ENCODE measurements around the gene NOX5.

Gene NOX5

GRCh38 chr15:69034352-69034751 is 19.9 kb downstream of the NOX5 start:
- H2AFZ ChIP-seq (ENCODE audit: low read depth, low read length): no peak overlapping the region
- H3K27me3 ChIP-seq (ENCODE audit: insufficient read depth, low read length): peaks cover 14% of the 10 kb centered on the region
- H3K9me3 ChIP-seq (ENCODE audit: low read length): no peaks in the 10 kb centered on the region
- H3K36me3 ChIP-seq (ENCODE audit: insufficient read depth, low read length): no peaks in the 10 kb centered on the region
- no peaks in the 10 kb centered on the region for H3K4me1 ChIP-seq (ENCODE audit: insufficient read depth, low read length)
- H3K4me3 ChIP-seq (ENCODE audit: low read length): no peak overlapping the region

GRCh38 chr15:69035205-69035917 is 20.9 kb downstream of the NOX5 start:
- Histone ChIP-seq H2AFZ (ENCODE audit: low read depth, low read length) (no peak overlapping the region), H3K27me3 (ENCODE audit: insufficient read depth, low read length) (peaks cover 14% of the 10 kb centered on the region), H3K9me3 (ENCODE audit: low read length) (no peaks in the 10 kb centered on the region), H3K4me3 (ENCODE audit: low read length) (no peak overlapping the region), H3K4me1 (ENCODE audit: insufficient read depth, low read length) (no peaks in the 10 kb centered on the region), H3K36me3 (ENCODE audit: insufficient read depth, low read length) (no peaks in the 10 kb centered on the region)

DNA sequence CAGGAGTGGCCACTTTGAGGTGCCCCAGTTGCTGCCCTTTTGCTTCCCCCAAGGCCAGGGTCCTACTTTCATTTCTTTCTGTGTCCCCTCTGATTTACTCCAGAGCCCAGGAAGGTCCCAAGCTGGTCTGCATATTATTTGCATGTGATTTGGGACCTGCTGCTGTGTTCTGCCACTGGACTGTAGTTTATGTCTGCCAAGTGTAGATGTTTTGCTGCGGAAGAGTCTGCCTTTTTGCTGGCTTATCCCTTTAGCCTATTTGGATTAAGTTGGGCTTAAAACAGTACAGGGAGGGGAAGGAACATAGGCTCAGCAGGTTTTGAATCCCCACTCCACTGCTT is 21.4 kb downstream of the NOX5 start:
- no peak overlapping the region for H2AFZ ChIP-seq (ENCODE audit: low read depth, low read length)
- H3K4me1 ChIP-seq (ENCODE audit: insufficient read depth, low read length): no peaks in the 10 kb centered on the region
- no peaks in the 10 kb centered on the region for H3K36me3 ChIP-seq (ENCODE audit: insufficient read depth, low read length)
- no peaks in the 10 kb centered on the region for H3K9me3 ChIP-seq (ENCODE audit: low read length)
- H3K4me3 ChIP-seq (ENCODE audit: low read length): no peak overlapping the region
- H3K27me3 ChIP-seq (ENCODE audit: insufficient read depth, low read length): peaks cover 10% of the 10 kb centered on the region

- no peak overlapping the region for H2AFZ ChIP-seq (ENCODE audit: low read depth, low read length)
These were observed 22.3 kb downstream of the NOX5 start for GRCh38 chr15:69036826-69037225.

DNA sequence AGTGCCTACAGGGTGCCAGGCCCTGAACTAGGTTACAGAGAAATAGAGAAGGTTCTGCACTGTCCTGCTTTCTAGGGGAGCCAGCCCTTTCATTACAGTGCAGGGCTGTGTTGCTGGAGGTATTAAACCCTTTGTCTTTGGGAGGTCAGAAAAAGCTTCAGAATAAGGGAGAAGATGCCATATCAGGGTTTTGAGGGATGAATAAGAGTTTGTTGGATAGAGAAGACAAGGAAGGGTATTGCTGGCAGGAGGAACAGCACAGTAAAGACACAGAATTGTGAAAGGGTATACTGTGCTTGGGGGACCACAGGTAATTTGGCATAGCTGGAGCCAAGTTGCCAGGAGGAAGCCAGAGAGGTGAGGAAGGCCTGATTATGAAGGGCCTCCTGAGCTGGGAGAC is 23.0 kb downstream of the NOX5 start:
- no peaks in the 10 kb centered on the region for H3K36me3 ChIP-seq (ENCODE audit: insufficient read depth, low read length)
- H3K4me3 ChIP-seq (ENCODE audit: low read length): no peak overlapping the region
- no peak overlapping the region for H2AFZ ChIP-seq (ENCODE audit: low read depth, low read length)
- H3K4me1 ChIP-seq (ENCODE audit: insufficient read depth, low read length): no peaks in the 10 kb centered on the region
- H3K27me3 ChIP-seq (ENCODE audit: insufficient read depth, low read length): peaks cover 3% of the 10 kb centered on the region
- no peaks in the 10 kb centered on the region for H3K9me3 ChIP-seq (ENCODE audit: low read length)

More at GRCh38 chr15:69036826-69037225, 22.3 kb downstream of the NOX5 start:
- Histone ChIP-seq H3K4me3 (ENCODE audit: low read length) (no peak overlapping the region), H3K9me3 (ENCODE audit: low read length) (no peaks in the 10 kb centered on the region), H3K36me3 (ENCODE audit: insufficient read depth, low read length) (no peaks in the 10 kb centered on the region), H3K4me1 (ENCODE audit: insufficient read depth, low read length) (no peaks in the 10 kb centered on the region), H3K27me3 (ENCODE audit: insufficient read depth, low read length) (peaks cover 3% of the 10 kb centered on the region)

GRCh38 chr15:69037977-69038376 is 23.5 kb downstream of the NOX5 start:
- Histone ChIP-seq H3K36me3 (ENCODE audit: insufficient read depth, low read length) (no peaks in the 10 kb centered on the region), H2AFZ (ENCODE audit: low read depth, low read length) (no peak overlapping the region), H3K9me3 (ENCODE audit: low read length) (no peaks in the 10 kb centered on the region), H3K27me3 (ENCODE audit: insufficient read depth, low read length) (peaks cover 3% of the 10 kb centered on the region), H3K4me3 (ENCODE audit: low read length) (no peak overlapping the region), H3K4me1 (ENCODE audit: insufficient read depth, low read length) (no peaks in the 10 kb centered on the region)

GRCh38 chr15:69038508-69038907 is 24.0 kb downstream of the NOX5 start:
- Histone ChIP-seq H3K27me3 (ENCODE audit: insufficient read depth, low read length) (peaks cover 3% of the 10 kb centered on the region), H3K4me3 (ENCODE audit: low read length) (no peak overlapping the region), H3K36me3 (ENCODE audit: insufficient read depth, low read length) (no peaks in the 10 kb centered on the region), H2AFZ (ENCODE audit: low read depth, low read length) (no peak overlapping the region), H3K9me3 (ENCODE audit: low read length) (no peaks in the 10 kb centered on the region), H3K4me1 (ENCODE audit: insufficient read depth, low read length) (no peaks in the 10 kb centered on the region)

DNA sequence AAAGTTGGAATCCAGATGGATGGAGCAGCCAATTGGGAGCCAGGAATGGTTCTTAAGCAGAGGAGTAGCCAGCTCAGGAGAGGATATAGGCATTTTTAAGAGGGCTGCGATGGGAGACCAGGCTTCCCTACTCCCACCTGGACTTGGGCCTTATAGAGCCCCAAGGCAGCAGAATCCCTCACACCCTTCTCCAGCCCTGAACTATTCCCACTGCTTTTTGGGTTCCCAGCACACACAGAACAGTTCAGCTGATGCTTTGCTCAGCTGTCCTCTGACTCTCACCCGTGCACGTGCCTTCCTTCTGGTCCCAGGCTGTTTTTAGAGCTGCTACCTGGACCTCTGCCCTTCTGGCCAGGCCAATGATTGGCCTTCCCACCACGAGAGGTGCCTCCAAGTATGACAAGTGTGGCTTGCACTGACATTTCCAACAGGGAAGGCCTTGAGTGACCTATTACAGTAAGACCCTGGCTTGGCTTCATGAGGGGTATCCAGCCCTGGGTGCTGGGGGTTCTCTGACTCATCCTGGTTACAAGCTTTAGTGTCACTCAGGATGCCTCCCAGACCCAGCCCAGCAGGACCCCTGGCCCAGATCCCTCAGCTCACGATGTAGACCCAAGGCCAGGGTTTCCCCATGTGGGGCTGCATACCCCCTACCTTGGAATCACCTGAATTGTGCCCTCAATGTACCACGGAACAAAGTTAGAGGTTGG is 25.2 kb downstream of the NOX5 start:
- Histone ChIP-seq H3K4me1 (ENCODE audit: insufficient read depth, low read length) (no peaks in the 10 kb centered on the region), H3K36me3 (ENCODE audit: insufficient read depth, low read length) (no peaks in the 10 kb centered on the region), H3K9me3 (ENCODE audit: low read length) (no peaks in the 10 kb centered on the region), H2AFZ (ENCODE audit: low read depth, low read length) (no peak overlapping the region), H3K4me3 (ENCODE audit: low read length) (no peak overlapping the region), H3K27me3 (ENCODE audit: insufficient read depth, low read length) (peaks cover 3% of the 10 kb centered on the region)

GRCh38 chr15:69042531-69042930 is 28.0 kb downstream of the NOX5 start:
- Histone ChIP-seq H3K4me1 (ENCODE audit: insufficient read depth, low read length) (no peaks in the 10 kb centered on the region), H2AFZ (ENCODE audit: low read depth, low read length) (no peak overlapping the region), H3K4me3 (ENCODE audit: low read length) (no peak overlapping the region), H3K9me3 (ENCODE audit: low read length) (no peaks in the 10 kb centered on the region), H3K36me3 (ENCODE audit: insufficient read depth, low read length) (no peaks in the 10 kb centered on the region), H3K27me3 (ENCODE audit: insufficient read depth, low read length) (peaks cover 3% of the 10 kb centered on the region)

- H3K27me3 ChIP-seq (ENCODE audit: insufficient read depth, low read length): no peaks in the 10 kb centered on the region
- no peaks in the 10 kb centered on the region for H3K4me1 ChIP-seq (ENCODE audit: insufficient read depth, low read length)
- no peaks in the 10 kb centered on the region for H3K36me3 ChIP-seq (ENCODE audit: insufficient read depth, low read length)
- H2AFZ ChIP-seq (ENCODE audit: low read depth, low read length): no peak overlapping the region
- H3K9me3 ChIP-seq (ENCODE audit: low read length): no peaks in the 10 kb centered on the region
- H3K4me3 ChIP-seq (ENCODE audit: low read length): no peak overlapping the region
These were observed 31.3 kb downstream of the NOX5 start for GRCh38 chr15:69045802-69046201.

- no peaks in the 10 kb centered on the region for H3K27me3 ChIP-seq (ENCODE audit: insufficient read depth, low read length)
- H3K4me3 ChIP-seq (ENCODE audit: low read length): no peak overlapping the region
- no peaks in the 10 kb centered on the region for H3K36me3 ChIP-seq (ENCODE audit: insufficient read depth, low read length)
- H3K4me1 ChIP-seq (ENCODE audit: insufficient read depth, low read length): no peaks in the 10 kb centered on the region
- no peak overlapping the region for H2AFZ ChIP-seq (ENCODE audit: low read depth, low read length)
- no peaks in the 10 kb centered on the region for H3K9me3 ChIP-seq (ENCODE audit: low read length)
These were observed 32.3 kb downstream of the NOX5 start for GRCh38 chr15:69046781-69047180.

GRCh38 chr15:69049976-69050375 is 35.5 kb downstream of the NOX5 start:
- Histone ChIP-seq H3K36me3 (ENCODE audit: insufficient read depth, low read length) (no peaks in the 10 kb centered on the region), H3K4me1 (ENCODE audit: insufficient read depth, low read length) (no peaks in the 10 kb centered on the region), H3K9me3 (ENCODE audit: low read length) (no peaks in the 10 kb centered on the region), H3K27me3 (ENCODE audit: insufficient read depth, low read length) (no peaks in the 10 kb centered on the region), H3K4me3 (ENCODE audit: low read length) (no peak overlapping the region), H2AFZ (ENCODE audit: low read depth, low read length) (no peak overlapping the region)

DNA sequence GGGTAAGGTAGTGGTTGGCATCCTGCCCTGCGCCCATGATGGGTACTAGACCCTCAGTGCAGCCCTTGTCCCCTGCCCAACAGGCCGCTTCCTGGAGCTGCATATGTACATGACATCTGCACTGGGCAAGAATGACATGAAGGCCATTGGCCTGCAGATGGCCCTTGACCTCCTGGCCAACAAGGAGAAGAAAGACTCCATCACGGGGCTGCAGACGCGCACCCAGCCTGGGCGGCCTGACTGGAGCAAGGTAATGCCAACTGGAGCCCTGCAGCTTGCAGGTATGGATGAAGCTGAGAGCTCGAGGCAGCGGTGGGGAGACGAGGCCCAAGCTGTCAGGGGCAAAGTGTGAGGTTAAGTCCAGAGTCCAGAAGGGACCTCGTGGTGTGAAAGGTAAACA is 40.8 kb downstream of the NOX5 start:
- Histone ChIP-seq H3K27me3 (ENCODE audit: insufficient read depth, low read length) (peaks cover 18% of the 10 kb centered on the region), H3K9me3 (ENCODE audit: low read length) (no peaks in the 10 kb centered on the region), H3K36me3 (ENCODE audit: insufficient read depth, low read length) (no peaks in the 10 kb centered on the region), H3K4me1 (ENCODE audit: insufficient read depth, low read length) (peaks cover 5% of the 10 kb centered on the region), H2AFZ (ENCODE audit: low read depth, low read length) (no peak overlapping the region), H3K4me3 (ENCODE audit: low read length) (no peak overlapping the region)

GRCh38 chr15:69056365-69056764 is 41.9 kb downstream of the NOX5 start:
- Histone ChIP-seq H3K27me3 (ENCODE audit: insufficient read depth, low read length) (peaks cover 18% of the 10 kb centered on the region), H3K4me1 (ENCODE audit: insufficient read depth, low read length) (peaks cover 5% of the 10 kb centered on the region), H3K9me3 (ENCODE audit: low read length) (no peaks in the 10 kb centered on the region), H3K36me3 (ENCODE audit: insufficient read depth, low read length) (no peaks in the 10 kb centered on the region), H2AFZ (ENCODE audit: low read depth, low read length) (no peak overlapping the region), H3K4me3 (ENCODE audit: low read length) (no peak overlapping the region)

Measured in neuron (in vitro differentiated cells).